HepG2 (cell line): ENCODE measurements around the gene LHFPL2. TPM values are rescaled to one million over a fixed set of nuclear protein-coding genes. Genes with fewer than 3 reads are reported as not detected.

Experiments
- BCL6 ChIP-seq: IDR thresholded peaks from 2 replicates; pipeline ENCODE4 v1.6.1; 2016; ENCODE audit warnings: missing genetic modification reagents, missing compliant biosample characterization
- EP300 ChIP-seq, 3 experiments: sonication (generic) in 1 of 3; formaldehyde crosslinking in 1 of 3; IDR thresholded peaks; 2 replicates each; pipeline versions ENCODE4 v1.5.1 to v1.6.1; 2011 to 2020; ENCODE audit warnings: low read depth in 2 of 3, low read length in 2 of 3, borderline replicate concordance in 1 of 3, improper control_type of control experiment in 1 of 3, mild to moderate bottlenecking in 1 of 3, missing genetic modification reagents in 1 of 3, moderate library complexity in 1 of 3
- GATAD2A ChIP-seq: IDR thresholded peaks from 2 replicates; pipeline ENCODE4 v1.6.1; 2016
- HDAC1 ChIP-seq: sonication (generic); formaldehyde crosslinking; IDR thresholded peaks from 2 replicates; pipeline ENCODE4 v1.5.1; 2020; ENCODE audit warnings: mild to moderate bottlenecking, missing genetic modification reagents
- LCORL ChIP-seq, 2 experiments: fragments of 450-650 bp in 1 of 2; sonication (generic) in 1 of 2; formaldehyde crosslinking in 1 of 2; IDR thresholded peaks; 2 replicates each; pipeline versions ENCODE4 v1.5.0 to v1.6.1; 2017 to 2020; ENCODE audit warnings: antibody characterized with exemption in 1 of 2, missing genetic modification reagents in 1 of 2
- MZF1 ChIP-seq: sonication (generic); formaldehyde crosslinking; IDR thresholded peaks from 2 replicates; pipeline ENCODE4 v1.8.1; 2023; ENCODE audit warnings: mild to moderate bottlenecking, missing genetic modification reagents, borderline replicate concordance
- RBM22 ChIP-seq: fragments of 200-400 bp; formaldehyde crosslinking; optimal IDR thresholded peaks from 2 replicates; pipeline ENCODE3; 2017; ENCODE audit warnings: mild to moderate bottlenecking, low read length, moderate library complexity
- RFXANK ChIP-seq: IDR thresholded peaks from 2 replicates; pipeline ENCODE4 v1.6.1; 2016
- SALL1 ChIP-seq: sonication (generic); formaldehyde crosslinking; IDR thresholded peaks from 2 replicates; pipeline ENCODE4 v1.8.0; 2022; ENCODE audit warnings: mild to moderate bottlenecking, missing genetic modification reagents
- SAP130 ChIP-seq: IDR thresholded peaks from 2 replicates; pipeline ENCODE4 v1.6.1; 2016; ENCODE audit warnings: low read depth
- SIX1 ChIP-seq: sonication (generic); formaldehyde crosslinking; IDR thresholded peaks from 2 replicates; pipeline ENCODE4 v1.4.0; 2020; ENCODE audit warnings: missing genetic modification reagents, borderline replicate concordance
- SOX5 ChIP-seq: IDR thresholded peaks from 2 replicates; pipeline ENCODE4 v1.6.1; 2016; ENCODE audit warnings: borderline replicate concordance
- STAG1 ChIP-seq: sonication (generic); formaldehyde crosslinking; IDR thresholded peaks from 2 replicates; pipeline ENCODE4 v1.4.0; 2020; ENCODE audit warnings: missing genetic modification reagents
- TCF7 ChIP-seq: sonication (generic); IDR thresholded peaks from 2 replicates; pipeline ENCODE4 v1.6.1; 2016; ENCODE audit warnings: antibody characterized with exemption, low read depth
- YEATS4 ChIP-seq: sonication (generic); formaldehyde crosslinking; IDR thresholded peaks from 2 replicates; pipeline ENCODE4 v1.4.0; 2020; ENCODE audit warnings: missing genetic modification reagents, borderline replicate concordance
- ZMYM4 ChIP-seq: sonication (generic); formaldehyde crosslinking; IDR thresholded peaks from 2 replicates; pipeline ENCODE4 v1.8.1; 2023; ENCODE audit warnings: mild to moderate bottlenecking, missing genetic modification reagents
- ZNF367 ChIP-seq: sonication (generic); formaldehyde crosslinking; IDR thresholded peaks from 2 replicates; pipeline ENCODE4 v1.4.0; 2020; ENCODE audit warnings: missing genetic modification reagents, borderline replicate concordance
- ZNF451 ChIP-seq: sonication (generic); formaldehyde crosslinking; IDR thresholded peaks from 2 replicates; pipeline ENCODE4 v1.5.0; 2020; ENCODE audit warnings: mild to moderate bottlenecking, missing genetic modification reagents
- ZNF558 ChIP-seq: sonication (generic); formaldehyde crosslinking; IDR thresholded peaks from 2 replicates; pipeline ENCODE4 v1.9.0; 2022; ENCODE audit warnings: mild to moderate bottlenecking, missing genetic modification reagents, borderline replicate concordance
- polyA plus RNA-seq, 8 experiments: library from polyadenylated mRNA; depleted of rRNA in 3 of 8; stranded (reverse) in 7 of 8; unstranded in 1 of 8; fragments of >200 nt; fragmentation: Illumina TruSeq in 4 of 8; extraction: Trizol in 4 of 8; gene quantifications; 2 replicates each; pipeline versions ENCODE4 v1.2.1 to v1.2.3, GENCODE V29; 2011 to 2016; ENCODE audit warnings: low read depth in 4 of 8, missing spikeins in 1 of 8, mixed read lengths in 1 of 8; ENCODE audit not compliant: insufficient read depth in 1 of 8
- total RNA-seq, 5 experiments: library from RNA; depleted of rRNA; stranded (reverse); fragments of >200 nt; fragmentation: Illumina TruSeq; extraction: Trizol; gene quantifications; 2 replicates each; pipeline ENCODE4 v1.2.3, GENCODE V29; 2016; ENCODE audit warnings: low read depth in 1 of 5
- TF ChIP-seq, protein P1 (sequence below): sonication (generic); formaldehyde crosslinking; IDR thresholded peaks from 2 replicates; pipeline ENCODE4 v1.8.0; 2022; ENCODE audit warnings: mild to moderate bottlenecking, missing genetic modification reagents; ENCODE audit not compliant: insufficient replicate concordance
- TF ChIP-seq, protein P2 (sequence below): sonication (generic); formaldehyde crosslinking; IDR thresholded peaks from 2 replicates; pipeline ENCODE4 v1.5.1; 2020; ENCODE audit warnings: missing genetic modification reagents, mild to moderate bottlenecking, borderline replicate concordance
- TF ChIP-seq, protein P3 (sequence below): sonication (generic); formaldehyde crosslinking; IDR thresholded peaks from 2 replicates; pipeline ENCODE4 v1.5.0; 2020; ENCODE audit warnings: missing genetic modification reagents, mild to moderate bottlenecking, borderline replicate concordance
- TF ChIP-seq, protein P4 (sequence below): sonication (generic); formaldehyde crosslinking; IDR thresholded peaks from 2 replicates; pipeline ENCODE4 v1.4.0; 2020; ENCODE audit warnings: missing genetic modification reagents

LHFPL2 gene
- total and polyA plus RNA-seq, 2 of the 13 experiments (the other 11 are each of a cell fraction or from before 2014, with no cell fraction given) = 6.0 to 20.0 TPM

DNA sequence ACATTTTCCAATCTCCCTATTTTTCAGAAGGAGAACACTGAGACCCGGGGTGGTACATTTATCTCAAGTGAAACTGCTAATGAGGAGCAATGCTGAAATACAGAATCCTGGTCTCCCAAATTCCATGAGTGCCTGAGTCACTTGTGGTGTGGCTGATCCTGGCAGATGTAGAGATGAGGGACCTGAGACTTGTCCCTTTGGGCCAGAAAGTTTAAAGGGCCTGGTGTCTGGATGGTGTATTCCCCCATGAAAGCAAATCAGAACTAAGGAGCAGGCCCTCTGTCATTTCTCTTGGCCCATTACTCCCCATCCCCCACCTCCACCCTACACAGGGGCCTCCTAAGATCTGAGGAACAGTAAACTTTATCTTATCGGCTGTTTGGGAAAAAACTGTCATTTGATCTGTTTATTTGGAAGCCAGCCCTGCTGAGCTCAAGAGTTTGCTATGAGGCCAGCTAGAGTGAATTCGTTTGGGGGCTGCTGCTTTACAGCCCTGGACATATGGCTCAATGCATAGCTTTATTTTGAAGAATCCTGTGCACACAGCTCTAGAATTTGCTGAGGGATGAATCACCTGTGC lies 140.3 kb downstream of the LHFPL2 start (continued):
- TF ChIP-seq, protein P1, sequence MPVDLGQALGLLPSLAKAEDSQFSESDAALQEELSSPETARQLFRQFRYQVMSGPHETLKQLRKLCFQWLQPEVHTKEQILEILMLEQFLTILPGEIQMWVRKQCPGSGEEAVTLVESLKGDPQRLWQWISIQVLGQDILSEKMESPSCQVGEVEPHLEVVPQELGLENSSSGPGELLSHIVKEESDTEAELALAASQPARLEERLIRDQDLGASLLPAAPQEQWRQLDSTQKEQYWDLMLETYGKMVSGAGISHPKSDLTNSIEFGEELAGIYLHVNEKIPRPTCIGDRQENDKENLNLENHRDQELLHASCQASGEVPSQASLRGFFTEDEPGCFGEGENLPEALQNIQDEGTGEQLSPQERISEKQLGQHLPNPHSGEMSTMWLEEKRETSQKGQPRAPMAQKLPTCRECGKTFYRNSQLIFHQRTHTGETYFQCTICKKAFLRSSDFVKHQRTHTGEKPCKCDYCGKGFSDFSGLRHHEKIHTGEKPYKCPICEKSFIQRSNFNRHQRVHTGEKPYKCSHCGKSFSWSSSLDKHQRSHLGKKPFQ = no peak
- TF ChIP-seq SIX1 (CRISPR knock-in tag) (peak; percentile 98), ZNF451 (CRISPR knock-in tag) (no peak), STAG1 (CRISPR knock-in tag) (no peak), ZNF558 (CRISPR knock-in tag) (no peak), EP300 (IDR thresholded peaks at IDR 0.05; ENCODE audit: low read depth in 2 of 2, low read length in 2 of 2) (peak in 1 of 2 experiments; percentile 66; a peak in 2 of 4 replicates), EP300 (CRISPR knock-in tag; IDR thresholded peaks at IDR 0.05; ENCODE audit: borderline replicate concordance) (no peak; the same call in 1 of the 2 replicates), HDAC1 (CRISPR knock-in tag) (no peak), YEATS4 (CRISPR knock-in tag) (no peak), TCF7 (peak; percentile 43; the same call in 1 of the 2 replicates), RBM22 (no peak), BCL6 (no peak), RFXANK (CRISPR knock-in tag) (no peak), LCORL (IDR thresholded peaks at IDR 0.05) (no peak), LCORL (CRISPR knock-in tag; IDR thresholded peaks at IDR 0.05) (peak; percentile 40; the same call in 1 of the 2 replicates), ZNF367 (no peak), GATAD2A (CRISPR knock-in tag) (peak; percentile 62; the same call in 1 of the 2 replicates), ZMYM4 (CRISPR knock-in tag) (peak; percentile 15; the same call in 1 of the 2 replicates), SALL1 (CRISPR knock-in tag) (peak; percentile 18; the same call in 1 of the 2 replicates), MZF1 (CRISPR knock-in tag) (no peak), SOX5 (CRISPR knock-in tag) (peak; percentile 60; the same call in 1 of the 2 replicates), SAP130 (peak; percentile 26; the same call in 1 of the 2 replicates)
- TF ChIP-seq, protein P2, sequence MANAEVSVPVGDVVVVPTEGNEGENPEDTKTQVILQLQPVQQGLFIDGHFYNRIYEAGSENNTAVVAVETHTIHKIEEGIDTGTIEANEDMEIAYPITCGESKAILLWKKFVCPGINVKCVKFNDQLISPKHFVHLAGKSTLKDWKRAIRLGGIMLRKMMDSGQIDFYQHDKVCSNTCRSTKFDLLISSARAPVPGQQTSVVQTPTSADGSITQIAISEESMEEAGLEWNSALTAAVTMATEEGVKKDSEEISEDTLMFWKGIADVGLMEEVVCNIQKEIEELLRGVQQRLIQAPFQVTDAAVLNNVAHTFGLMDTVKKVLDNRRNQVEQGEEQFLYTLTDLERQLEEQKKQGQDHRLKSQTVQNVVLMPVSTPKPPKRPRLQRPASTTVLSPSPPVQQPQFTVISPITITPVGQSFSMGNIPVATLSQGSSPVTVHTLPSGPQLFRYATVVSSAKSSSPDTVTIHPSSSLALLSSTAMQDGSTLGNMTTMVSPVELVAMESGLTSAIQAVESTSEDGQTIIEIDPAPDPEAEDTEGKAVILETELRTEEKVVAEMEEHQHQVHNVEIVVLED (CRISPR knock-in tag) = no peak
- TF ChIP-seq, protein P3, sequence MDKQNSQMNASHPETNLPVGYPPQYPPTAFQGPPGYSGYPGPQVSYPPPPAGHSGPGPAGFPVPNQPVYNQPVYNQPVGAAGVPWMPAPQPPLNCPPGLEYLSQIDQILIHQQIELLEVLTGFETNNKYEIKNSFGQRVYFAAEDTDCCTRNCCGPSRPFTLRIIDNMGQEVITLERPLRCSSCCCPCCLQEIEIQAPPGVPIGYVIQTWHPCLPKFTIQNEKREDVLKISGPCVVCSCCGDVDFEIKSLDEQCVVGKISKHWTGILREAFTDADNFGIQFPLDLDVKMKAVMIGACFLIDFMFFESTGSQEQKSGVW (CRISPR knock-in tag) = no peak
- TF ChIP-seq, protein P4, sequence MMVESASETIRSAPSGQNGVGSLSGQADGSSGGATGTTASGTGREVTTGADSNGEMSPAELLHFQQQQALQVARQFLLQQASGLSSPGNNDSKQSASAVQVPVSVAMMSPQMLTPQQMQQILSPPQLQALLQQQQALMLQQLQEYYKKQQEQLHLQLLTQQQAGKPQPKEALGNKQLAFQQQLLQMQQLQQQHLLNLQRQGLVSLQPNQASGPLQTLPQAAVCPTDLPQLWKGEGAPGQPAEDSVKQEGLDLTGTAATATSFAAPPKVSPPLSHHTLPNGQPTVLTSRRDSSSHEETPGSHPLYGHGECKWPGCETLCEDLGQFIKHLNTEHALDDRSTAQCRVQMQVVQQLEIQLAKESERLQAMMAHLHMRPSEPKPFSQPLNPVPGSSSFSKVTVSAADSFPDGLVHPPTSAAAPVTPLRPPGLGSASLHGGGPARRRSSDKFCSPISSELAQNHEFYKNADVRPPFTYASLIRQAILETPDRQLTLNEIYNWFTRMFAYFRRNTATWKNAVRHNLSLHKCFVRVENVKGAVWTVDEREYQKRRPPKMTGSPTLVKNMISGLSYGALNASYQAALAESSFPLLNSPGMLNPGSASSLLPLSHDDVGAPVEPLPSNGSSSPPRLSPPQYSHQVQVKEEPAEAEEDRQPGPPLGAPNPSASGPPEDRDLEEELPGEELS = peak; percentile 68
